ENCODE data around the gene KCNQ5.
A peak's percentile ranks its signal among the peaks of the same experiment; 100 is the strongest.

Gene KCNQ5

GRCh38 chr6:73049971-73050594 lies 428.2 kb downstream of the KCNQ5 start:
- Histone ChIP-seq H3K4me1 (ENCODE audit: control insufficient read depth, insufficient read depth, low read length) (no peaks in the 10 kb centered on the region), H3K27ac (ENCODE audit: extremely low read depth, low read depth, low read length) (no peak overlapping the region), H3K9me3 (ENCODE audit: control insufficient read depth, insufficient read depth, low read depth, low read length) (no peaks in the 10 kb centered on the region), H3K4me3 (ENCODE audit: low read depth, low read length) (no peak overlapping the region), H3K36me3 (ENCODE audit: control insufficient read depth in 2 of 2, insufficient read depth in 1 of 2, low read length in 2 of 2) (no peaks in the 10 kb centered on the region)
- TF ChIP-seq ZNF274 (IDR thresholded peaks at IDR 0.05; ENCODE audit: low read length) (no peak), ZNF274 (tag by site-specific recombination; IDR thresholded peaks at IDR 0.05; ENCODE audit: borderline replicate concordance) (no peak), ZNF366 (tag by site-specific recombination; conservative IDR thresholded peaks at IDR 0.05) (peak; percentile 80)
- POLR2A ChIA-PET, result no interaction called here
- CTCF ChIA-PET, result no interaction called here

- Histone ChIP-seq H3K9me3 (ENCODE audit: control insufficient read depth, insufficient read depth, low read depth, low read length) (no peaks in the 10 kb centered on the region), H3K36me3 (ENCODE audit: control insufficient read depth in 2 of 2, insufficient read depth in 1 of 2, low read length in 2 of 2) (no peaks in the 10 kb centered on the region), H3K4me3 (ENCODE audit: low read depth, low read length) (no peak overlapping the region), H3K27ac (ENCODE audit: extremely low read depth, low read depth, low read length) (no peak overlapping the region), H3K4me1 (ENCODE audit: control insufficient read depth, insufficient read depth, low read length) (no peaks in the 10 kb centered on the region)
- TF ChIP-seq ZNF274 (IDR thresholded peaks at IDR 0.05; ENCODE audit: low read length), result no peak
- no peak for TF ChIP-seq ZNF274 (tag by site-specific recombination; IDR thresholded peaks at IDR 0.05; ENCODE audit: borderline replicate concordance)
- TF ChIP-seq ZNF280D (tag by site-specific recombination; IDR thresholded peaks at IDR 0.05), result no peak
- no peak for TF ChIP-seq ZNF449 (tag by site-specific recombination; IDR thresholded peaks at IDR 0.05)
- no peak for TF ChIP-seq ZBTB1 (tag by site-specific recombination; IDR thresholded peaks at IDR 0.05)
- TF ChIP-seq ZFP69B (tag by site-specific recombination; IDR thresholded peaks at IDR 0.05), result no peak
- no peak for TF ChIP-seq ZNF623 (tag by site-specific recombination; IDR thresholded peaks at IDR 0.05)
- TF ChIP-seq ZNF140 (tag by site-specific recombination; IDR thresholded peaks at IDR 0.05), result no peak
- no peak for TF ChIP-seq ZNF132 (tag by site-specific recombination; IDR thresholded peaks at IDR 0.05; ENCODE audit: borderline replicate concordance)
- ChIA-PET CTCF (no interaction called here), POLR2A (no interaction called here)
These were observed 428.8 kb downstream of the KCNQ5 start for GRCh38 chr6:73050706-73051105.

GRCh38 chr6:73051147-73051546 lies 429.3 kb downstream of the KCNQ5 start:
- CTCF ChIA-PET, result no interaction called here
- no peaks in the 10 kb centered on the region for H3K9me3 ChIP-seq (ENCODE audit: control insufficient read depth, insufficient read depth, low read depth, low read length)
- H3K27ac ChIP-seq (ENCODE audit: extremely low read depth, low read depth, low read length), result no peak overlapping the region
- no peaks in the 10 kb centered on the region for H3K36me3 ChIP-seq (ENCODE audit: control insufficient read depth in 2 of 2, insufficient read depth in 1 of 2, low read length in 2 of 2)
- POLR2A ChIA-PET, result no interaction called here
- H3K4me1 ChIP-seq (ENCODE audit: control insufficient read depth, insufficient read depth, low read length), result no peaks in the 10 kb centered on the region
- no peak overlapping the region for H3K4me3 ChIP-seq (ENCODE audit: low read depth, low read length)
- TF ChIP-seq HOXD13 (CRISPR knock-in tag; IDR thresholded peaks at IDR 0.05; ENCODE audit: borderline replicate concordance) (no peak), ZNF830 (tag by site-specific recombination; IDR thresholded peaks at IDR 0.05; ENCODE audit: low read depth) (no peak), ZNF362 (tag by site-specific recombination; IDR thresholded peaks at IDR 0.05) (no peak), PRDM1 (tag by site-specific recombination; IDR thresholded peaks at IDR 0.05) (no peak), ZNF211 (tag by site-specific recombination; IDR thresholded peaks at IDR 0.05; ENCODE audit: low read depth) (no peak), ZNF785 (tag by site-specific recombination; IDR thresholded peaks at IDR 0.05) (no peak), ZNF157 (tag by site-specific recombination; IDR thresholded peaks at IDR 0.05) (no peak), ZBTB8A (tag by site-specific recombination; IDR thresholded peaks at IDR 0.05) (no peak), ZSCAN23 (tag by site-specific recombination; IDR thresholded peaks at IDR 0.05) (no peak), ZNF132 (tag by site-specific recombination; IDR thresholded peaks at IDR 0.05; ENCODE audit: borderline replicate concordance) (no peak), ZNF37A (tag by site-specific recombination; IDR thresholded peaks at IDR 0.05) (no peak), ELK4 (IDR thresholded peaks at IDR 0.05; ENCODE audit: borderline replicate concordance, low read depth, low read length) (no peak)
- TF ChIP-seq, protein P1, sequence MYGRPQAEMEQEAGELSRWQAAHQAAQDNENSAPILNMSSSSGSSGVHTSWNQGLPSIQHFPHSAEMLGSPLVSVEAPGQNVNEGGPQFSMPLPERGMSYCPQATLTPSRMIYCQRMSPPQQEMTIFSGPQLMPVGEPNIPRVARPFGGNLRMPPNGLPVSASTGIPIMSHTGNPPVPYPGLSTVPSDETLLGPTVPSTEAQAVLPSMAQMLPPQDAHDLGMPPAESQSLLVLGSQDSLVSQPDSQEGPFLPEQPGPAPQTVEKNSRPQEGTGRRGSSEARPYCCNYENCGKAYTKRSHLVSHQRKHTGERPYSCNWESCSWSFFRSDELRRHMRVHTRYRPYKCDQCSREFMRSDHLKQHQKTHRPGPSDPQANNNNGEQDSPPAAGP (tag by site-specific recombination; IDR thresholded peaks at IDR 0.05), result no peak

All from HEK293 (cell line).